SK-N-SH treated with all-trans-retinoic acid at 6 μM for 48 hours (cell line): ENCODE data around the gene MYO15B.

Experiments
- ATAC-seq: fragments of 200-7000 bp; cut with Tn5 transposase; 3 replicates; pipeline ENCODE4 v1.9.1; 2020; ENCODE audit warnings: mild to moderate bottlenecking, moderate library complexity
- ARNTL ChIP-seq: fragments of 450-650 bp; formaldehyde crosslinking; IDR thresholded peaks from 2 replicates; pipeline ENCODE4 v1.5.0; 2020; ENCODE audit warnings: low read depth, mild to moderate bottlenecking, moderate library complexity, borderline replicate concordance
- BACH2 ChIP-seq: fragments of 250-450 bp; sonication (Bioruptor Pico); IDR thresholded peaks from 2 replicates; pipeline ENCODE4 v1.9.0; 2021; ENCODE audit warnings: mild to moderate bottlenecking, borderline replicate concordance
- CREB5 ChIP-seq: fragments of 250-450 bp; sonication (Bioruptor Pico); IDR thresholded peaks from 2 replicates; pipeline ENCODE4 v1.5.1; 2020; ENCODE audit warnings: low read depth, mild to moderate bottlenecking, moderate library complexity
- CSDC2 ChIP-seq: fragments of 250-450 bp; sonication (Bioruptor Pico); IDR thresholded peaks from 2 replicates; pipeline ENCODE4 v1.5.0; 2020; ENCODE audit warnings: mild to moderate bottlenecking, moderate library complexity
- CSRNP3 ChIP-seq: fragments of 250-450 bp; sonication (Bioruptor Pico); IDR thresholded peaks from 2 replicates; pipeline ENCODE4 v1.5.1; 2021; ENCODE audit warnings: mild to moderate bottlenecking, moderate library complexity
- ESRRG ChIP-seq: fragments of 250-450 bp; sonication (Bioruptor Pico); IDR thresholded peaks from 2 replicates; pipeline ENCODE4 v1.6.1; 2021; ENCODE audit warnings: mild to moderate bottlenecking
- GLIS3 ChIP-seq: fragments of 250-450 bp; sonication (Bioruptor Pico); IDR thresholded peaks from 2 replicates; pipeline ENCODE4 v1.5.0; 2020; ENCODE audit warnings: mild to moderate bottlenecking, moderate library complexity
- ISL1 ChIP-seq: fragments of 250-450 bp; sonication (Bioruptor Pico); IDR thresholded peaks from 2 replicates; pipeline ENCODE4 v2.1.2; 2022; ENCODE audit warnings: mild to moderate bottlenecking, moderate library complexity
- OSR1 ChIP-seq: fragments of 250-450 bp; sonication (Bioruptor Pico); IDR thresholded peaks from 2 replicates; pipeline ENCODE4 v1.8.0; 2022; ENCODE audit warnings: moderate library complexity, mild to moderate bottlenecking, inconsistent platforms
- PATZ1 ChIP-seq: fragments of 250-450 bp; sonication (Bioruptor Pico); IDR thresholded peaks from 2 replicates; pipeline ENCODE4 v1.8.0; 2020; ENCODE audit warnings: mild to moderate bottlenecking, moderate library complexity, borderline replicate concordance
- PPARA ChIP-seq: fragments of 250-450 bp; sonication (Bioruptor Pico); IDR thresholded peaks from 2 replicates; pipeline ENCODE4 v1.5.0; 2020; ENCODE audit warnings: mild to moderate bottlenecking, borderline replicate concordance
- RARB ChIP-seq: fragments of 250-450 bp; sonication (Bioruptor Pico); IDR thresholded peaks from 2 replicates; pipeline ENCODE4 v1.8.0; 2021; ENCODE audit warnings: mild to moderate bottlenecking, moderate library complexity
- SNAI2 ChIP-seq: fragments of 250-450 bp; sonication (Bioruptor Pico); IDR thresholded peaks from 2 replicates; pipeline ENCODE4 v1.5.0; 2020; ENCODE audit warnings: mild to moderate bottlenecking, moderate library complexity
- TCF4 ChIP-seq: fragments of 250-450 bp; sonication (Bioruptor Pico); IDR thresholded peaks from 2 replicates; pipeline ENCODE4 v1.8.0; 2021; ENCODE audit warnings: mild to moderate bottlenecking, moderate library complexity, borderline replicate concordance
- TOX ChIP-seq: fragments of 250-450 bp; sonication (Bioruptor Pico); IDR thresholded peaks from 2 replicates; pipeline ENCODE4 v1.8.0; 2021; ENCODE audit warnings: mild to moderate bottlenecking, moderate library complexity, borderline replicate concordance
- TSHZ2 ChIP-seq: fragments of 250-450 bp; sonication (Bioruptor Pico); IDR thresholded peaks from 2 replicates; pipeline ENCODE4 v1.5.0; 2020; ENCODE audit warnings: mild to moderate bottlenecking, moderate library complexity
- ZFP3 ChIP-seq: fragments of 250-450 bp; sonication (Bioruptor Pico); IDR thresholded peaks from 2 replicates; pipeline ENCODE4 v1.5.0; 2020; ENCODE audit warnings: mild to moderate bottlenecking, moderate library complexity
- ZNF565 ChIP-seq: fragments of 450-650 bp; formaldehyde crosslinking; conservative IDR thresholded peaks from 2 replicates; pipeline ENCODE4 v1.5.0; 2020; ENCODE audit warnings: low read depth, mild to moderate bottlenecking, moderate library complexity
- ZNF70 ChIP-seq: fragments of 450-650 bp; formaldehyde crosslinking; IDR thresholded peaks from 2 replicates; pipeline ENCODE4 v1.5.0; 2020; ENCODE audit warnings: mild to moderate bottlenecking, moderate library complexity
- ZNF8 ChIP-seq: fragments of 450-650 bp; formaldehyde crosslinking; IDR thresholded peaks from 2 replicates; pipeline ENCODE4 v1.5.0; 2020; ENCODE audit warnings: mild to moderate bottlenecking, moderate library complexity

The MYO15B gene

GRCh38 chr17:75622076-75622475, 34.5 kb downstream of the MYO15B start:
- no peak for ATAC-seq

GRCh38 chr17:75622771-75623273, 35.2 kb downstream of the MYO15B start:
- TF ChIP-seq CSDC2 (CRISPR knock-in tag) (no peak), TCF4 (CRISPR knock-in tag) (no peak), ZNF70 (CRISPR knock-in tag) (no peak), RARB (no peak), CREB5 (CRISPR knock-in tag) (no peak), PATZ1 (CRISPR knock-in tag) (no peak), TOX (CRISPR knock-in tag) (no peak), BACH2 (no peak), ESRRG (CRISPR knock-in tag) (no peak), ISL1 (CRISPR knock-in tag) (no peak), SNAI2 (CRISPR knock-in tag) (no peak), GLIS3 (no peak), CSRNP3 (CRISPR knock-in tag) (no peak)
- TF ChIP-seq, all 23 proteins: peak for 0
- ATAC-seq = no peak

More at GRCh38 chr17:75622076-75622475, 34.5 kb downstream of the MYO15B start:
- TF ChIP-seq CREB5 (CRISPR knock-in tag) (no peak), TOX (CRISPR knock-in tag) (no peak), CSDC2 (CRISPR knock-in tag) (no peak), ZNF565 (CRISPR knock-in tag) (no peak), TSHZ2 (CRISPR knock-in tag) (no peak), PPARA (CRISPR knock-in tag) (no peak), TCF4 (CRISPR knock-in tag) (no peak), ZFP3 (CRISPR knock-in tag) (no peak)

- TF ChIP-seq BACH2 = no peak
- no peak for TF ChIP-seq RARB
- TF ChIP-seq TSHZ2 (CRISPR knock-in tag) = no peak
- TF ChIP-seq ZNF8 (CRISPR knock-in tag) = no peak
- no peak for TF ChIP-seq OSR1 (CRISPR knock-in tag)
- no peak for TF ChIP-seq ARNTL (CRISPR knock-in tag)
- TF ChIP-seq, all 23 proteins: peak for 0
- ATAC-seq = no peak
Measured at GRCh38 chr17:75623386-75623785, 35.8 kb downstream of the MYO15B start.
